Jurkat, Clone E6-1 (cell line): ENCODE results near the gene KRTAP9-1. TPM values are rescaled to one million over a fixed set of nuclear protein-coding genes. Genes with fewer than 3 reads are reported as not detected.
"Not testable (repeated sequence)": the region's sequence is repeated elsewhere in the genome, so short reads cannot be mapped to it uniquely, and the experiment has no call there.

ENCODE experiments used
- DNase-seq: peaks from one replicate; pipeline ENCODE4 v3.0.0-alpha.2; 2011; ENCODE audit warnings: low read depth, low spot score
- H3K4me3 ChIP-seq: 2 replicates; pipeline ENCODE4 v1.5.1; 2011; ENCODE audit warnings: mild to moderate bottlenecking, low read length, control low read depth, moderate library complexity
- polyA plus RNA-seq: library from polyadenylated mRNA; unstranded; fragments of >200 nt; gene quantifications from one replicate; pipeline ENCODE4 v1.2.1, GENCODE V29; 2012; ENCODE audit warnings: missing spikeins; ENCODE audit not compliant: insufficient read length, insufficient read depth

Gene KRTAP9-1, protein sequence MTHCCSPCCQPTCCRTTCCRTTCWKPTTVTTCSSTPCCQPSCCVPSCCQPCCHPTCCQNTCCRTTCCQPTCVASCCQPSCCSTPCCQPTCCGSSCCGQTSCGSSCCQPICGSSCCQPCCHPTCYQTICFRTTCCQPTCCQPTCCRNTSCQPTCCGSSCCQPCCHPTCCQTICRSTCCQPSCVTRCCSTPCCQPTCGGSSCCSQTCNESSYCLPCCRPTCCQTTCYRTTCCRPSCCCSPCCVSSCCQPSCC
- not detected for polyA plus RNA-seq

DNA sequence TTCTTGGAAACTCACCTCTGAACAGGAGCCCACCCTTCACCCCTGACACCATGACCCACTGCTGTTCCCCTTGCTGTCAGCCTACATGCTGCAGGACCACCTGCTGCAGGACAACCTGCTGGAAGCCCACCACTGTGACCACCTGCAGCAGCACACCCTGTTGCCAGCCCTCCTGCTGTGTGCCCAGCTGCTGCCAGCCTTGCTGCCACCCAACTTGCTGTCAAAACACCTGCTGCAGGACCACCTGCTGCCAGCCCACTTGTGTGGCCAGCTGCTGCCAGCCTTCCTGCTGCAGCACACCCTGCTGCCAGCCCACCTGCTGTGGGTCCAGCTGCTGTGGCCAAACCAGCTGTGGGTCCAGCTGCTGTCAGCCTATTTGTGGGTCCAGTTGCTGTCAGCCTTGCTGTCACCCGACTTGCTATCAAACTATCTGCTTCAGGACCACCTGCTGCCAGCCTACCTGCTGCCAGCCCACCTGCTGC, at the start of gene KRTAP9-1:
TSS of gene KRTAP9-1 (plus strand) at position 51 of the 482 bp plus-strand sequence. CDS start at position 51, 0 bp downstream.
- H3K4me3 ChIP-seq, DNase-seq: not testable (repeated sequence)

DNA sequence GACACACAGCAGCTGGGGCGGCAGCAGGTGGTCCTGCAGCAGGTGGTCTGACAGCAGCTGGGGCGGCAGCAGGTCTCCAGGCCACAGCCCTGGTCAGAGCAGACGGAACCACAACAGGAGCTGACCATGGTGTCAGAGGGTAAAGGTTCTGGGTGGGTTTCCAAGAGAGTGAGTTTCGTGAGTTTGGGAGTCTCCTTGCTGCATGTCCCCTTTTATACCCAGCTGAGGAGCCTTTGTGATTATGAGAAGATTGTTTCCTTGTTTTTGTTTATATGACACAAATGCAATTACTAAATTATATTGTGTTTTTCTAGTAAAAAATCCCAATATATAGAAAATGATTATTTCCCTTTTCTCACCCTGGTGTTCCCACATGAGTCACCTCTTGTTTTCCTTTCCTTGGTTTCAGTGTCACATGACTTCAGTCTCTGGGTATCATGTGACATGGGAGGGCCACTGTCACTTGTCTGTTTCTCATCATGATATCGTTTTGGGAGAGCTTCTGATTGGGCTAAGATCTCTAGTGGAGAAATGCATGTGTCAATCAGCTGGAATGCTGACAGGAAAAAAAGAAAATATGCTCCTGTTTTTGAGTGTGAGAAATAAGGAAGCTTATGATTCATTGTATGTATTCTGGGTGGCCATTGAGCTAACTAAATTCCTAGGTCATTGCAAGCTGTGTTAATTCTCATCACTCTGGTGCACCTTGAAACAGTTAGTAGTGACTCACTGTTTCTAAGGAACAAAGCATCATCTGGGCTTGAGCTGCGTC, 49.1 kb upstream of the KRTAP9-1 start, which contains the start of gene KRTAP4-6:
TSS of gene KRTAP4-6 (minus strand) at position 185 of the 772 bp plus-strand sequence. CDS start at position 128, 57 bp downstream.
- no peak within 1 kb of the TSS for H3K4me3 ChIP-seq
- no peak for DNase-seq

DNA sequence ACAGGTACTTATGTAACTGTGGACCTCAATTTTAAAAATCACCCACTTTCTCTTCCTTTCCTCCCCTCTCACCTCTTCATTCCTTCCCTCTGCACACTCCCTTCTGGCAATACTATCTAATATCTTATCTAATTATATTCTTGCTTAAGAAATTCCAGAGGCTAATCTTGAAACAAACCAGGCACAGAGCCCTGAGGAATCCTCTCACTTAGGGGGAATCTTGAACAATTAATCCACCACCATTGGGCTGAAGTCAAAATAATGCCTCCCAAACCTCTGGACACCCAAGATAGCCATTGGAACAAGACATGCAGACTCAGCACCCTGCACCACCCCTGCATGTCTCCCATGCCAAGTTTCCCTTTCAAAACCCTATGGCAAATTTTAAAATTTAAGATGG, 48.3 kb upstream of the KRTAP9-1 start:
- no peak overlapping the region for H3K4me3 ChIP-seq
- DNase-seq = no peak

DNA sequence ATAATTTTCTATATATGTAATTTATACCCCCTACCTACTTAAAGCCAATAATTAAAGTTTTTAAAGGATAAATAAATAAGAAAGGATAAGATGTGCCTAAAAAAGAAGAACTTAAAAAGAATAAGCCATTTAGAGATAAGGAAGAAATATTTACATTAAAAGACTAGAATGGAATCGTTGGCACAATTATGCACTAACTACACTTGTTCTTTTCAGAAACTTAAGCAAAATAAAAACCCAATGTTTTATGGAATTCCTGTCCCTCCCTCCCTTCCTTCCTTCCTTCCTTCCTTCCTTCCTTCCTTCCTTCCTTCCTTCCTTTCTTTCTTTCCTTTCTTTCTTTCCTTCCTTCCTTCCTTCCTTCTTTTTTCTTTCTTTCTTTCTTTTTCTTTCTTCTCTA, 44.8 kb upstream of the KRTAP9-1 start:
- DNase-seq = no peak
- no peak overlapping the region for H3K4me3 ChIP-seq

DNA sequence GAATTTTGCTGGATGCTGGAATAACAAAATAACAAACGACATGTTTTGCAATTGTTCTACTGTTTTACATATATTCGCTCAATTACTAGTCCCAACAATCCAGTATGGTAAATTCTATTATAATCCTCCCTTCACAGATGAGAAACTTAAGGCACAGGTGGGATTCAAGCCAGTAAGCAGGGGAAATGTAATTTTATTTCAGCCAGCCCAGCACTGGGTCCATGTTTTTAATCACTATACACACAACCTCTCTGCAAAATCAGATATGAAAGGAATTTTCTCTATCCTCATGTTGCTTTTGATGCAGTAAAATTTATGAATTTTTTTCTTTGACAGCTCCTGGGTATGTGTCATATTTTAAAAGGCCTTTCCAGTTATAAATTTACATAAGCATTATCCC, 44.4 kb upstream of the KRTAP9-1 start:
- H3K4me3 ChIP-seq = no peak overlapping the region
- DNase-seq = no peak

DNA sequence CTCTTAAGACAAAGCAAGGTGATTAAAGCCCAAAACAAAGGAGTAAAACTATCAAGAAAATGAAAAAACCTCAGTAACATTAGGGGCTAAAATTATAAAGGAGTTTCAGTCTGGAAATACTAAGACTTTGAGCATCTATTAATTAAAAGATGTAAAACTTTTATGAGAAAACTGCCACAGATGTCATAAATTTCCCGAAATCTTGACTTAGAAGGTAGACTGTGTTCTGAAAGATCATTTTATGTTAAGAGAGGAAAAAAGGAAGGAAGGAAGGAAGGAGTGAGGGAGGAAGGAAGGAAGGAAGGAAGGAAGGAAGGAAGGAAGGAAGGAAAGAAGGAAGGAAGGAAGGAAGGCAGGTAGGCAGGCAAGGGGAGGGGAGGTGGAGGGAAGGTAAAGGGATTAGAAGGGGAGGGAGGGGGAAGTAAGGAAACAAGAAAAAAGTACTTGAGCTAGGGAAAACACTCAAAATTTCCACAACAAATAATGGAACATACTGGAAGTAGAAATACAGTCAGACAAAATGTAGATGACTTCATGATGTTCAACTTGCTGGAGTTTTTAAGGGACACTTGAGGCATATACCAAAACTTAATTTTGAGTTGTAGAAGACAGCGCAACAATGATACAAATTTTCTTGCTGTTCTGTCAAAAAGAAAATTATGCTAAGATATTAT, 42.0 kb upstream of the KRTAP9-1 start:
- H3K4me3 ChIP-seq = no peak overlapping the region
- no peak for DNase-seq

DNA sequence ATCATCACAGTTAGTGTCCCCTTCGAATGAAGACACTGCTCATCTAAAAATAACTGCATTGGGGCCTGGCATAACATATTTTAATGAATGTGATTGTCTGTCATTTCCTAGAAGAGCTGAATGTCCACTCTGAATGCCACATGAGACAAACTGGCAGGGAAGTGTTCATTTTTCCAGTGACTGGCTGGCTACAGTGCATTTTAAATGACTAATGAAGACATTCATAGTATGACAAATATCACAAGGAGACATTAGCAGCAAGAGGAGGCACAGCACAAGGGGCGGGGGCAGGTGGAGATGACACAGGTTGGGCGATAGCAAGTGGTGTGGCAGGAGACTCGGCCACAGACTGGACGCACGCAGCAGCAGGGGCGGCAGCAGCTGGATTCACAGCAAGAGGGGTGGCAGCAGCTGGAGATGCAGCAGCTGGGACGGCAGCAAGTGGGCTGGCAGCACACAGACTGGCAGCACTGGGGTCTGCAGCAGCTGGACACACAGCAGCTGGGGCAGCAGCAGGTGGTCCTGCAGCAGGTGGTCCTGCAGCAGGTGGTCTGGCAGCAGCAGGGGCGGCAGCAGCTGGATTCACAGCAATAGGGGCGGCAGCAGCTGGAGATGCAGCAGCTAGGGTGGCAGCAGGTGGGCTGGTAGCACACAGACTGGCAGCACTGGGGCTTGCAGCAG, 40.6 kb upstream of the KRTAP9-1 start:
- DNase-seq, H3K4me3 ChIP-seq: not testable (repeated sequence)

DNA sequence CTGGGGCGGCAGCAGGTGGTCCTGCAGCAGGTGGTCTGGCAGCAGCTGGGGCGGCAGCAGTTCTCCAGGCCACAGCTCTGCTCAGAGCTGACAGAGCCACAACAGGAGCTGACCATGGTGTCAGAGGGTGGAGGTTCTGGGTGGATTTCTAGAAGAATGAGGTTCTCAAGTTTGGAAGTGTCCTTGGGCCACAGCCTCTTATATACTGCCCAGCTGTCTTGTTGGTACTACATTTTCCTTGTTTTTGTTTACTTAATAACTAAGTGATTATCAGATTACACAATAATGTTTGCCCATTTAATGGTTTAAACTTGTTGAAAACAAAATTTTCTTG, 40.1 kb upstream of the KRTAP9-1 start, which contains the start of gene KRTAP4-5:
TSS of gene KRTAP4-5 (minus strand) at position 174 of the 334 bp plus-strand sequence. CDS start at position 116, 58 bp downstream.
- DNase-seq = no peak
- H3K4me3 ChIP-seq = no peak within 1 kb of the TSS

DNA sequence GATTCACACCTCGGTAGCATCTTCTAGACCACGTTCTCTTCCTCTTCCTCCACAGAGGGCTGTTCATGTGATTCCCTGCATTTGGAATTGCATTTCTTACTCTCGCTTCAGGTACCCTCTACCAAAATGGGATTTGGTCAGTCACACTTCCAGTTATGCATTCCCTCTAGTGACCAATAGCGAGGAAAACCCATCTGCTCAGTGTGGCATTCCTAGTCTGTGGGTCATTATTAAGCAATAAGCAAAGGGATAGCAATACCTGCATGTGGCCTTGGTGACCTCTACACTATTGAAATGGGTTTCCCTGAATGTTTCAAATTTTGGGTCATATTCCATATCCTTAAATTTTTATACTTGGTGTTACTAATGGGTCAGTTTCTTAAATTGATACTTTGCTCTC, 39.7 kb upstream of the KRTAP9-1 start:
- no peak for DNase-seq
- no peak overlapping the region for H3K4me3 ChIP-seq

DNA sequence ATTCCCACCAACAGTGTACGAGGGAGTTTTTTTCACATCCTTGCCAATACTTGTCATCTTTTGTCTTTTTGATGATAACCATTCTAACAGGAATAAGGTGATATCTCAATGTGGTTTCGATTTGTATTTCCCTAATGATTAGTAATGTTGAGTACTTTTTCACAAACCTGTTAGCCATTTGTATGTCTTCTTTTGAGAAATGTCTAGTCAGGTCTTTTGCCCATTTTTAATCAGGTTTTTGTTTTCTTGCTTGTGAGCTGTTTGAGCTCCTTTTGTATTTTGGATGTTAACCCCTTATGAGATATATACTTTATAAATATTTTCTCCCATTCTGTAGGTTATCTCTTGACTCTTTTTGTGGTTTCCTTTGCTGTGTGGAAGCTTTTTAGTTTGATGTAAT, 38.2 kb upstream of the KRTAP9-1 start:
- no peak overlapping the region for H3K4me3 ChIP-seq
- DNase-seq = no peak

DNA sequence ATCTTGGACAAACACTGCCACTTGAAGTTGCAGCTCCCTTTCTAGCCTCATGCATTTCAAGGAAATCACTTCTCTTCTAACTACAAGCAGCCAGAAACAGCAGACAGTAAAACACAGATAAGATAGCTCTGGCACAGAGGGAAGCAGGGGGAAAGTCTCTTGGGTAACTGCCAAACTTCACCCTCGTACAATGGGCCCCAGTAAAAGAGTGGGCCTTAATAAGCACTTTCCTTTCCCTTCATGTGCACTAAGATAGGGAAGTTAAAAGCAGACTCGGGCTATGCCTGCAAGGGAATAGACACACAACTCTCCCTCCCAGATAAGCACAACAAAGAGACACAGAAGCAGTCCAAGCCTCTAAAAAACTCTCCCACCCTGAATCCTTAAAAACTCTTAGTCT, 35.8 kb upstream of the KRTAP9-1 start:
- H3K4me3 ChIP-seq = no peak overlapping the region
- no peak for DNase-seq

DNA sequence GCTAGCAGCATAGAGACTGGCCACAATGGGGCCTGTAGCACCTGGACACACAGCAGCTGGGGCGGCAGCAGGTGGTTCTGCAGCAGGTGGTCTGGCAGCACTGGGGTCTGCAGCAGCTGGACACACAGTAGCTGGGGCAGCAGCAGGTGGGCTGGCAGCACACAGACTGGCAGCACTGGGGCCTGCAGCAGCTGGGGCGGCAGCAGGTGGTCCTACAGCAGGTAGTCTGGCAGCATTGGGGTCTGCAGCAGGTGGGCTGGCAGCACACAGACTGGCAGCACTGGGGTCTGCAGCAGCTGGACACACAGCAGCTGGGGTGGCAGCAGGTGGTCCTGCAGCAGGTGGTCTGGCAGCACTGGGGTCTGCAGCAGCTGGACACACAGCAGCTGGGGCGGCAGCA, 29.5 kb upstream of the KRTAP9-1 start:
- H3K4me3 ChIP-seq, DNase-seq: not testable (repeated sequence)

DNA sequence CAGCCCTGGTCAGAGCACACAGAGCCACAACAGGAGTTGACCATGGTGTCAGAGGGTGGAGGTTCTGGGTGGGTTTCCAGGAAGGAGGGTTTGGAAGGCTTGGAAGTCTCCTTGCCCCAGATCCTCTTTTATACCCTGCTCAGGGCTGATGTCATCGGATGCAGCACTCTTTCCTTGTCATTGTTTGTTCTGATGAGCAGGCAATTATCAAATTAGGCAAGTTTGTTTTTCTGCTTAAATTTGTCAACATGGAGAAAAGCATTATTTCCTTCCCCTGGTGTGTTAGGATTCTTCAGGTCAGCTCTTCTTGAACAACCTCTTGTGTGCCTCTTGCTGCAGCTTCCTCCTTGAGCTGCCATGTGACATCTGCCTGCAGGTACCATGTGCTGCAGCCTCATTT, 29.0 kb upstream of the KRTAP9-1 start, which contains the start of gene KRTAP4-4:
TSS of gene KRTAP4-4 (minus strand) at position 101 of the 400 bp plus-strand sequence. CDS start at position 44, 57 bp downstream.
- H3K4me3 ChIP-seq = no peak within 1 kb of the TSS
- no peak for DNase-seq

DNA sequence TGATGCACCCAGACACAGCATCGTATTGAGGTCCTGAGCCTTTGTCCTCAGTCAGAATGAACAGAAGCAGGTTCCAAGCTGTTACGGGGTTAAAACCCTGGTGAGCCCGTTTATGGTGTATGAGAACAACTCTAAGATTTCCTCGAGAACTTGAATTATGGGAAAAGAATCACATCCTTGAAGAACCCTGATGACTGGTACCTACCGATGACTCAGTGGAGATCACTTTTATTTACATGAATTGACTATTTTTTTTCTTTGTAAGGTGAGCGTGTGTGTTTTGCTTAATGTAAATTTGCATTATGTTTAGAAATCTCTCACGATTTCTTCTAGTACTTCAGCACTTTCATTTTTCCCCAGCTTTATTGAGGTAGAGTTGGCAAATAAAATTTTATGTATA, 25.9 kb upstream of the KRTAP9-1 start:
- DNase-seq = no peak
- H3K4me3 ChIP-seq = no peak overlapping the region

DNA sequence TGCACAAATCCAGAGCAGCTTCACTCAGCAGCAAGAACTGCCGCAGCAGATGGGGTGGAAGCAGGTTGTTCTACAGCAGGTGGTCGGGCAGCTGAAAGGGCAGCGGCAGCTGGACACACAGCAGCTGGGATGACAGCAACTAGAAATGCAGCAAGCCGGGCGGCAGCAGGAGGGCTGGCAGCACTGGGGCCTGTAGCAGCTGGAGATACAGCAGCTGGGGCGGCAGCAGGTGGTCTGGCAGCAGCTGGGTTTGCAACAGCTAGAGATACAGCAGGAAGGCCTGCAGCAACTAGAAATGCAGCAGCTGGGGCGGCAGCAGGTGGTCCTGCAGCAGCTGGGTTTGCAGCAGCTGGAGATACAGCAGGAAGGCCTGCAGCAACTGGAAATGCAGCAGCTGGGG, 22.1 kb upstream of the KRTAP9-1 start:
- H3K4me3 ChIP-seq = no peak overlapping the region
- no peak for DNase-seq

DNA sequence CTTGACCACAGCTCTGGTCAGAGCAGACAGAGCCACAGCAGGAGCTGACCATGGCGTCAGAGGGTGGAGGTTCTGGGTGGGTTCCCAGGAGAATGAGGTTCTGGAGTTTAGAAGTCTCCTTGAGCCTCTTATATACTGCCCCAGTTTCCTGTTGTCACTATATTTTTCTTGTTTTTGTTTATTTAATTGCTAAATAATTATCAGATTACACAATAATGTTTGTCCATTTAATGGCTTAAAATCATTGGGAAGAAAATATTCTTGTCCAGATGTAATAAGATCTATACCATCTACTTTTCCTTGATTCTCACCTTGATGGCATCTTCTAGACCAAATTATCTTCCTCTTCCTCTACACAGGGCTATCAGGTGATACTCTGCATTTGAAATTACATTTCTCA, 21.6 kb upstream of the KRTAP9-1 start, which contains the start of gene KRTAP4-3:
TSS of gene KRTAP4-3 (minus strand) at position 101 of the 400 bp plus-strand sequence. CDS start at position 52, 49 bp downstream.
- no peak within 1 kb of the TSS for H3K4me3 ChIP-seq
- DNase-seq = no peak

DNA sequence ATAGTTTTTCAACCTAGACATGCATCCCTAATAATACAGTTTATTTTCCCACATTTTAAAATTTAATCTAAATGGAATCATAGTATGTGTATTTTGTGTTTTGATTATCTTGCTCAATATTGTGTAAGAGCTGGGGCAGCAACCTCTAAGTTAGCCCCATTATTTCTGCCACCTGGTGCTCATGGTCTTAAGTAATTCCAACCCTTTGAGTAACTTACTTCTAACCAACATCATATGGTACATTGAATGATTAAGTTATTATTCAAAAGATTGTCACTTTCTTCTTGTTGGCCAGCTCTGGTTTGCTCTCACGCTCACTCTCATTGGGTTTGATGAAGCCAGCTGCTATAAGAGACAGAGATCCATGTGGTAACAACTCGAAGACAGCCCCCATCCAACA, 17.8 kb upstream of the KRTAP9-1 start:
- no peak for DNase-seq
- H3K4me3 ChIP-seq = no peak overlapping the region

DNA sequence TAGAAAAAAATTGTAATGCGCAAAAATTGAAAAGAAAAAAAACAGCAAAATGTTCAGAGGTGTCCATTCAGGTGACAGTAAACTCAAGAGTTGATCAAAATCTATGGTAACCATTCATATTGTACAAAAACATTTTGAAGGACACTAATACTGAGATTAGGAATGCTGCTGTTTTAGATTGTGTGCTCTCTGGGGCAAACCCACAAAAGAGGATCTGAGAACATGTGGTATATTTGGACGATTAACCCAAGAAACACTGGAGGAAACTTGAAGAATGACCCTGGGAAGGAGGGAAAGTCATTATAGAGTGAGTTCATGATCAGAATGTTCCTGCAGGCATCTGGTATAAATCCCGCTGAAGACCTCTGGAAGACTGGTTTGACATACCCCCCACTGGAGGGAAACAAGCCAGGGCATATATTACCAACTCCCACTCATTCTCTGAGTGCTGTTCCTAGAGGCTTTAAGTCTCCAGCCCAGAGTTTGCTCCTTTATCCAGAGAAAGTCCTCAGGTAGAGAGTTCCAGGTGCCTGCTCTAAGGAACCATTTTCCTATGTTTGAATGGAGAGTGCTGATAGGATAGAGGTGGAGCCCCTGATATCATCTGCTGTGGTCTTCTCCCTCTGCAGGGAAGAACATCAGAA, 12.8 kb upstream of the KRTAP9-1 start:
- DNase-seq = no peak

More for the DNA sequence above, 12.8 kb upstream of the KRTAP9-1 start:
- H3K4me3 ChIP-seq = no peak overlapping the region
